WTC11 (cell line): Measurements from ENCODE around the gene SPEM3. TPM values are rescaled to one million over a fixed set of nuclear protein-coding genes. Genes with fewer than 3 reads are reported as not detected.

Source experiments
- ATAC-seq: fragments of 200-7000 bp; cut with Tn5 transposase; 2 replicates; pipeline ENCODE4 v1.10.0; 2021; ENCODE audit warnings: mild to moderate bottlenecking, moderate library complexity
- CTCF ChIA-PET: fragments of 300-600 bp; sonication (Branson Sonifier 250); formaldehyde crosslinking; loops from one replicate; lab custom pipeline; 2021; ENCODE audit warnings: antibody characterized with exemption; lab: Charles Lee
- POLR2A ChIA-PET: fragments of 350-600 bp; sonication (Branson Sonifier 250); formaldehyde crosslinking; loops from one replicate; lab custom pipeline; 2021; ENCODE audit warnings: antibody characterized with exemption; lab: Charles Lee
- DNase-seq: peaks from one replicate; pipeline ENCODE4 v3.0.0; 2021; ENCODE audit warnings: low spot score
- H3K27ac Mint-ChIP-seq: 2 replicates; pipeline ENCODE4 v1.8.0; 2021; ENCODE audit warnings: mixed read lengths
- H3K27me3 Mint-ChIP-seq: 2 replicates; pipeline ENCODE4 v1.8.0; 2021; ENCODE audit warnings: low read depth, mild to moderate bottlenecking, moderate library complexity, mixed read lengths
- H3K36me3 Mint-ChIP-seq: 2 replicates; pipeline ENCODE4 v1.8.0; 2021; ENCODE audit warnings: mixed read lengths
- H3K4me1 Mint-ChIP-seq: 2 replicates; pipeline ENCODE4 v1.8.0; 2022; ENCODE audit warnings: mixed read lengths
- H3K4me3 Mint-ChIP-seq: 2 replicates; pipeline ENCODE4 v1.8.0; 2021; ENCODE audit warnings: mild to moderate bottlenecking, moderate library complexity, mixed read lengths
- H3K9me3 Mint-ChIP-seq: 2 replicates; pipeline ENCODE4 v1.8.0; 2021; ENCODE audit warnings: mixed read lengths
- CREM ChIP-seq: sonication (generic); formaldehyde crosslinking; IDR thresholded peaks from 2 replicates; pipeline ENCODE4 v1.8.1; 2022; ENCODE audit warnings: mild to moderate bottlenecking, missing genetic modification reagents, moderate library complexity
- FOXK1 ChIP-seq: sonication (generic); formaldehyde crosslinking; IDR thresholded peaks from 2 replicates; pipeline ENCODE4 v1.8.0; 2022; ENCODE audit warnings: mild to moderate bottlenecking, moderate library complexity, missing genetic modification reagents
- HMGA2 ChIP-seq: fragments of 250-450 bp; sonication (Bioruptor Pico); IDR thresholded peaks from 2 replicates; pipeline ENCODE4 v1.4.0; 2021; ENCODE audit warnings: mild to moderate bottlenecking, moderate library complexity
- RELA ChIP-seq: sonication (generic); formaldehyde crosslinking; IDR thresholded peaks from 2 replicates; pipeline ENCODE4 v1.8.1; 2022; ENCODE audit warnings: missing genetic modification reagents, mild to moderate bottlenecking, borderline replicate concordance
- SMAD4 ChIP-seq: sonication (generic); formaldehyde crosslinking; IDR thresholded peaks from 2 replicates; pipeline ENCODE4 v1.8.0; 2022; ENCODE audit warnings: mild to moderate bottlenecking, missing genetic modification reagents
- TP53 ChIP-seq: sonication (generic); formaldehyde crosslinking; IDR thresholded peaks from 2 replicates; pipeline ENCODE4 v1.8.1; 2023; ENCODE audit warnings: mild to moderate bottlenecking, missing genetic modification reagents
- ZNF121 ChIP-seq: sonication (generic); formaldehyde crosslinking; IDR thresholded peaks from 2 replicates; pipeline ENCODE4 v1.8.0; 2023; ENCODE audit warnings: missing genetic modification reagents
- ZNF396 ChIP-seq: fragments of 250-450 bp; sonication (Bioruptor Pico); IDR thresholded peaks from 2 replicates; pipeline ENCODE4 v1.8.0; 2021; ENCODE audit warnings: mild to moderate bottlenecking, moderate library complexity, borderline replicate concordance
- ZNF671 ChIP-seq: fragments of 250-450 bp; sonication (Bioruptor Pico); IDR thresholded peaks from 2 replicates; pipeline ENCODE4 v1.8.0; 2021; ENCODE audit warnings: mild to moderate bottlenecking
- total RNA-seq: library from RNA; stranded (reverse); gene quantifications from 3 replicates; pipeline ENCODE4 v1.2.3, GENCODE V29; 2021
- TF ChIP-seq, protein P1 (sequence below): sonication (generic); formaldehyde crosslinking; IDR thresholded peaks from 2 replicates; pipeline ENCODE4 v1.8.0; 2023; ENCODE audit warnings: missing genetic modification reagents, mild to moderate bottlenecking, borderline replicate concordance
- TF ChIP-seq, protein P2 (sequence below): sonication (generic); formaldehyde crosslinking; IDR thresholded peaks from 2 replicates; pipeline ENCODE4 v1.8.1; 2023; ENCODE audit warnings: mild to moderate bottlenecking, missing genetic modification reagents
- TF ChIP-seq, protein P3 (sequence below): sonication (generic); formaldehyde crosslinking; IDR thresholded peaks from 2 replicates; pipeline ENCODE4 v1.8.1; 2023; ENCODE audit warnings: mild to moderate bottlenecking, moderate library complexity, missing genetic modification reagents
- TF ChIP-seq, protein P4 (sequence below): sonication (generic); formaldehyde crosslinking; IDR thresholded peaks from 2 replicates; pipeline ENCODE4 v1.8.1; 2022; ENCODE audit warnings: mild to moderate bottlenecking, missing genetic modification reagents, moderate library complexity, borderline replicate concordance
- TF ChIP-seq, protein P5 (sequence below): sonication (generic); formaldehyde crosslinking; IDR thresholded peaks from 2 replicates; pipeline ENCODE4 v1.8.1; 2023; ENCODE audit warnings: mild to moderate bottlenecking, missing genetic modification reagents, moderate library complexity
- TF ChIP-seq, protein P6 (sequence below): sonication (generic); formaldehyde crosslinking; IDR thresholded peaks from 2 replicates; pipeline ENCODE4 v1.8.1; 2022; ENCODE audit warnings: low read depth, missing genetic modification reagents, borderline replicate concordance
- TF ChIP-seq, protein P7 (sequence below): sonication (generic); formaldehyde crosslinking; conservative IDR thresholded peaks from 2 replicates; pipeline ENCODE4 v1.8.1; 2022; ENCODE audit warnings: mild to moderate bottlenecking, missing genetic modification reagents
- TF ChIP-seq, protein P8 (sequence below): sonication (generic); formaldehyde crosslinking; IDR thresholded peaks from 2 replicates; pipeline ENCODE4 v1.8.1; 2022; ENCODE audit warnings: mild to moderate bottlenecking, moderate library complexity, missing genetic modification reagents
- TF ChIP-seq, protein P9 (sequence below): sonication (generic); formaldehyde crosslinking; IDR thresholded peaks from 2 replicates; pipeline ENCODE4 v1.8.0; 2023; ENCODE audit warnings: missing genetic modification reagents
- TF ChIP-seq, protein P10 (sequence below): fragments of 250-450 bp; sonication (Bioruptor Pico); IDR thresholded peaks from 2 replicates; pipeline ENCODE4 v2.1.2; 2022; ENCODE audit warnings: mild to moderate bottlenecking, moderate library complexity

The SPEM3 gene
- total RNA-seq, 1 experiment from 2014 or later, result not detected

DNA sequence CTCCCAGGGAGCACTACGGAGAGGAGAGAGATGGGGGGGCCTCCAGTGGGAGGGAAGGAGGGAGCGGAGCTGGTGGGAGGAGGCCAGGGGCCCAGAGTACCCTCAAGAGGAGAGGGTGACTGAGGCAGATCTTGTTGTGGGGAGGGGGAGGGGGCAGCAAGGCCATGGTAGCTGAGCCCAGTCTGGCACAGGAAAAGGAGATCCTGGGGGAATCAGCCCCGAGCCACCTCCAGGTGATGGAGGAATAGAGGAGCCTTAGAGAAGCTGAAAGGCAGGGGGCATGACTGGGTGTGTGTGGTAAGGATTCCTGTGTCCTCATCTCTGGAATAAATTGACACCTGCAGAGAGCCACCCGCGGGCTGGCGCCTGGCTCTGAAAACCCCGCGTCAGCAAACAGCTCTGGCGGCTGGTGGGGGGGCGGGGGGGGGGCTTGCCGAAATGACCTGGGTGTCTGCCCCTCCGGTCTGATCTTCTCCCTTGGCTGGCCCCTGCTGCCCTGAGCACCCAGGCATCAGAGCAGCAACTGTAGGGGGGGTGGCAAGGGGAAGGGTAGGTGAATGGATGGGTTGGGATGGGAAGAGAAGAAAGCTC is 22.3 kb upstream of the SPEM3 start (continued):
- TF ChIP-seq, protein P1, sequence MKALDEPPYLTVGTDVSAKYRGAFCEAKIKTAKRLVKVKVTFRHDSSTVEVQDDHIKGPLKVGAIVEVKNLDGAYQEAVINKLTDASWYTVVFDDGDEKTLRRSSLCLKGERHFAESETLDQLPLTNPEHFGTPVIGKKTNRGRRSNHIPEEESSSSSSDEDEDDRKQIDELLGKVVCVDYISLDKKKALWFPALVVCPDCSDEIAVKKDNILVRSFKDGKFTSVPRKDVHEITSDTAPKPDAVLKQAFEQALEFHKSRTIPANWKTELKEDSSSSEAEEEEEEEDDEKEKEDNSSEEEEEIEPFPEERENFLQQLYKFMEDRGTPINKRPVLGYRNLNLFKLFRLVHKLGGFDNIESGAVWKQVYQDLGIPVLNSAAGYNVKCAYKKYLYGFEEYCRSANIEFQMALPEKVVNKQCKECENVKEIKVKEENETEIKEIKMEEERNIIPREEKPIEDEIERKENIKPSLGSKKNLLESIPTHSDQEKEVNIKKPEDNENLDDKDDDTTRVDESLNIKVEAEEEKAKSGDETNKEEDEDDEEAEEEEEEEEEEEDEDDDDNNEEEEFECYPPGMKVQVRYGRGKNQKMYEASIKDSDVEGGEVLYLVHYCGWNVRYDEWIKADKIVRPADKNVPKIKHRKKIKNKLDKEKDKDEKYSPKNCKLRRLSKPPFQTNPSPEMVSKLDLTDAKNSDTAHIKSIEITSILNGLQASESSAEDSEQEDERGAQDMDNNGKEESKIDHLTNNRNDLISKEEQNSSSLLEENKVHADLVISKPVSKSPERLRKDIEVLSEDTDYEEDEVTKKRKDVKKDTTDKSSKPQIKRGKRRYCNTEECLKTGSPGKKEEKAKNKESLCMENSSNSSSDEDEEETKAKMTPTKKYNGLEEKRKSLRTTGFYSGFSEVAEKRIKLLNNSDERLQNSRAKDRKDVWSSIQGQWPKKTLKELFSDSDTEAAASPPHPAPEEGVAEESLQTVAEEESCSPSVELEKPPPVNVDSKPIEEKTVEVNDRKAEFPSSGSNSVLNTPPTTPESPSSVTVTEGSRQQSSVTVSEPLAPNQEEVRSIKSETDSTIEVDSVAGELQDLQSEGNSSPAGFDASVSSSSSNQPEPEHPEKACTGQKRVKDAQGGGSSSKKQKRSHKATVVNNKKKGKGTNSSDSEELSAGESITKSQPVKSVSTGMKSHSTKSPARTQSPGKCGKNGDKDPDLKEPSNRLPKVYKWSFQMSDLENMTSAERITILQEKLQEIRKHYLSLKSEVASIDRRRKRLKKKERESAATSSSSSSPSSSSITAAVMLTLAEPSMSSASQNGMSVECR (CRISPR knock-in tag), result no peak
- TF ChIP-seq, protein P2, sequence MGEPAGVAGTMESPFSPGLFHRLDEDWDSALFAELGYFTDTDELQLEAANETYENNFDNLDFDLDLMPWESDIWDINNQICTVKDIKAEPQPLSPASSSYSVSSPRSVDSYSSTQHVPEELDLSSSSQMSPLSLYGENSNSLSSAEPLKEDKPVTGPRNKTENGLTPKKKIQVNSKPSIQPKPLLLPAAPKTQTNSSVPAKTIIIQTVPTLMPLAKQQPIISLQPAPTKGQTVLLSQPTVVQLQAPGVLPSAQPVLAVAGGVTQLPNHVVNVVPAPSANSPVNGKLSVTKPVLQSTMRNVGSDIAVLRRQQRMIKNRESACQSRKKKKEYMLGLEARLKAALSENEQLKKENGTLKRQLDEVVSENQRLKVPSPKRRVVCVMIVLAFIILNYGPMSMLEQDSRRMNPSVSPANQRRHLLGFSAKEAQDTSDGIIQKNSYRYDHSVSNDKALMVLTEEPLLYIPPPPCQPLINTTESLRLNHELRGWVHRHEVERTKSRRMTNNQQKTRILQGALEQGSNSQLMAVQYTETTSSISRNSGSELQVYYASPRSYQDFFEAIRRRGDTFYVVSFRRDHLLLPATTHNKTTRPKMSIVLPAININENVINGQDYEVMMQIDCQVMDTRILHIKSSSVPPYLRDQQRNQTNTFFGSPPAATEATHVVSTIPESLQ, result no peak
- TF ChIP-seq, protein P3, sequence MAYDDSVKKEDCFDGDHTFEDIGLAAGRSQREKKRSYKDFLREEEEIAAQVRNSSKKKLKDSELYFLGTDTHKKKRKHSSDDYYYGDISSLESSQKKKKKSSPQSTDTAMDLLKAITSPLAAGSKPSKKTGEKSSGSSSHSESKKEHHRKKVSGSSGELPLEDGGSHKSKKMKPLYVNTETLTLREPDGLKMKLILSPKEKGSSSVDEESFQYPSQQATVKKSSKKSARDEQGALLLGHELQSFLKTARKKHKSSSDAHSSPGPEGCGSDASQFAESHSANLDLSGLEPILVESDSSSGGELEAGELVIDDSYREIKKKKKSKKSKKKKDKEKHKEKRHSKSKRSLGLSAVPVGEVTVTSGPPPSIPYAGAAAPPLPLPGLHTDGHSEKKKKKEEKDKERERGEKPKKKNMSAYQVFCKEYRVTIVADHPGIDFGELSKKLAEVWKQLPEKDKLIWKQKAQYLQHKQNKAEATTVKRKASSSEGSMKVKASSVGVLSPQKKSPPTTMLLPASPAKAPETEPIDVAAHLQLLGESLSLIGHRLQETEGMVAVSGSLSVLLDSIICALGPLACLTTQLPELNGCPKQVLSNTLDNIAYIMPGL (CRISPR knock-in tag), result no peak
- no peak for TF ChIP-seq RELA
- TF ChIP-seq, all 79 proteins: peak for 0

DNA sequence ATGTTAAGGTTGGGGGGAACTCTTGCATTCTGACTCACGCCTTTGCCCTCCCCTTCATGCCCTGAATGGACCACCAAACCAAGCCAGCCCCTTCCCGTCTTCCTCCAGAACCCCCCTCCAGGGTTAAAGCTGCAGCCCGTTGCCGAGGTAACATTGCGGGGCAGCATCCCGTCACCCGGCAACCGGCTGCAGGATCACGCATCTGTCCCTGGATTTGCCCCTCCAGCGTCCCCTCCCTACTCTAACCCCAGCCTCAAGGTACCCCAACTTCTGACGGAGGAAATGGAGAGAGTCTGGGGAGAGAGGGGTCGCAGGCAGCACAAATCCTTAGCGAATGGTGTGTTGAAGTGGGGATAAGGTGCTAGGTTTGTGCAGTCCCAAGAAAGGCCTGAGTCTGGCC is 21.6 kb upstream of the SPEM3 start:
- Mint-ChIP-seq H3K36me3 (peaks cover 17% of the 10 kb centered on the region), H3K9me3 (no peaks in the 10 kb centered on the region), H3K4me1 (peaks cover 29% of the 10 kb centered on the region), H3K4me3 (peak overlapping the region; percentile 36), H3K27ac (no peak overlapping the region), H3K27me3 (no peaks in the 10 kb centered on the region; the same call in 1 of the 2 replicates)
- CTCF ChIA-PET, result interaction anchor here (0.6 to 3.5 kb wide), 9 partner anchors 13 to 341 kb away, joined by 3 to 25 read pairs (median 7); partner anchors contain the start of gene PLSCR3
- ATAC-seq (no peak), DNase-seq (no peak)
- POLR2A ChIA-PET, result interaction anchor here (0.8 to 1.8 kb wide), 3 partner anchors 13 to 77 kb away, joined by 3 to 5 read pairs (median 4); partner anchors contain the start of genes CHRNB1 and PLSCR3
- no peak for TF ChIP-seq TP53
- TF ChIP-seq HMGA2 (CRISPR knock-in tag), result no peak
- TF ChIP-seq CREM, result no peak
- TF ChIP-seq ZNF671 (CRISPR knock-in tag), result no peak
- TF ChIP-seq, protein P4, sequence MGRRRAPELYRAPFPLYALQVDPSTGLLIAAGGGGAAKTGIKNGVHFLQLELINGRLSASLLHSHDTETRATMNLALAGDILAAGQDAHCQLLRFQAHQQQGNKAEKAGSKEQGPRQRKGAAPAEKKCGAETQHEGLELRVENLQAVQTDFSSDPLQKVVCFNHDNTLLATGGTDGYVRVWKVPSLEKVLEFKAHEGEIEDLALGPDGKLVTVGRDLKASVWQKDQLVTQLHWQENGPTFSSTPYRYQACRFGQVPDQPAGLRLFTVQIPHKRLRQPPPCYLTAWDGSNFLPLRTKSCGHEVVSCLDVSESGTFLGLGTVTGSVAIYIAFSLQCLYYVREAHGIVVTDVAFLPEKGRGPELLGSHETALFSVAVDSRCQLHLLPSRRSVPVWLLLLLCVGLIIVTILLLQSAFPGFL (CRISPR knock-in tag), result no peak
- TF ChIP-seq, protein P5, sequence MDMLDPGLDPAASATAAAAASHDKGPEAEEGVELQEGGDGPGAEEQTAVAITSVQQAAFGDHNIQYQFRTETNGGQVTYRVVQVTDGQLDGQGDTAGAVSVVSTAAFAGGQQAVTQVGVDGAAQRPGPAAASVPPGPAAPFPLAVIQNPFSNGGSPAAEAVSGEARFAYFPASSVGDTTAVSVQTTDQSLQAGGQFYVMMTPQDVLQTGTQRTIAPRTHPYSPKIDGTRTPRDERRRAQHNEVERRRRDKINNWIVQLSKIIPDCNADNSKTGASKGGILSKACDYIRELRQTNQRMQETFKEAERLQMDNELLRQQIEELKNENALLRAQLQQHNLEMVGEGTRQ (CRISPR knock-in tag), result no peak
- TF ChIP-seq, protein P6, sequence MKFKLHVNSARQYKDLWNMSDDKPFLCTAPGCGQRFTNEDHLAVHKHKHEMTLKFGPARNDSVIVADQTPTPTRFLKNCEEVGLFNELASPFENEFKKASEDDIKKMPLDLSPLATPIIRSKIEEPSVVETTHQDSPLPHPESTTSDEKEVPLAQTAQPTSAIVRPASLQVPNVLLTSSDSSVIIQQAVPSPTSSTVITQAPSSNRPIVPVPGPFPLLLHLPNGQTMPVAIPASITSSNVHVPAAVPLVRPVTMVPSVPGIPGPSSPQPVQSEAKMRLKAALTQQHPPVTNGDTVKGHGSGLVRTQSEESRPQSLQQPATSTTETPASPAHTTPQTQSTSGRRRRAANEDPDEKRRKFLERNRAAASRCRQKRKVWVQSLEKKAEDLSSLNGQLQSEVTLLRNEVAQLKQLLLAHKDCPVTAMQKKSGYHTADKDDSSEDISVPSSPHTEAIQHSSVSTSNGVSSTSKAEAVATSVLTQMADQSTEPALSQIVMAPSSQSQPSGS (CRISPR knock-in tag), result no peak
- TF ChIP-seq, protein P7, sequence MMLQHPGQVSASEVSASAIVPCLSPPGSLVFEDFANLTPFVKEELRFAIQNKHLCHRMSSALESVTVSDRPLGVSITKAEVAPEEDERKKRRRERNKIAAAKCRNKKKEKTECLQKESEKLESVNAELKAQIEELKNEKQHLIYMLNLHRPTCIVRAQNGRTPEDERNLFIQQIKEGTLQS, result no peak
- TF ChIP-seq, protein P8, sequence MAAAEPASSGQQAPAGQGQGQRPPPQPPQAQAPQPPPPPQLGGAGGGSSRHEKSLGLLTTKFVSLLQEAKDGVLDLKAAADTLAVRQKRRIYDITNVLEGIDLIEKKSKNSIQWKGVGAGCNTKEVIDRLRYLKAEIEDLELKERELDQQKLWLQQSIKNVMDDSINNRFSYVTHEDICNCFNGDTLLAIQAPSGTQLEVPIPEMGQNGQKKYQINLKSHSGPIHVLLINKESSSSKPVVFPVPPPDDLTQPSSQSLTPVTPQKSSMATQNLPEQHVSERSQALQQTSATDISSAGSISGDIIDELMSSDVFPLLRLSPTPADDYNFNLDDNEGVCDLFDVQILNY (CRISPR knock-in tag), result no peak
- TF ChIP-seq FOXK1 (CRISPR knock-in tag), result no peak
- TF ChIP-seq, protein P9, sequence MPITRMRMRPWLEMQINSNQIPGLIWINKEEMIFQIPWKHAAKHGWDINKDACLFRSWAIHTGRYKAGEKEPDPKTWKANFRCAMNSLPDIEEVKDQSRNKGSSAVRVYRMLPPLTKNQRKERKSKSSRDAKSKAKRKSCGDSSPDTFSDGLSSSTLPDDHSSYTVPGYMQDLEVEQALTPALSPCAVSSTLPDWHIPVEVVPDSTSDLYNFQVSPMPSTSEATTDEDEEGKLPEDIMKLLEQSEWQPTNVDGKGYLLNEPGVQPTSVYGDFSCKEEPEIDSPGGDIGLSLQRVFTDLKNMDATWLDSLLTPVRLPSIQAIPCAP (CRISPR knock-in tag), result no peak
- TF ChIP-seq, protein P10, sequence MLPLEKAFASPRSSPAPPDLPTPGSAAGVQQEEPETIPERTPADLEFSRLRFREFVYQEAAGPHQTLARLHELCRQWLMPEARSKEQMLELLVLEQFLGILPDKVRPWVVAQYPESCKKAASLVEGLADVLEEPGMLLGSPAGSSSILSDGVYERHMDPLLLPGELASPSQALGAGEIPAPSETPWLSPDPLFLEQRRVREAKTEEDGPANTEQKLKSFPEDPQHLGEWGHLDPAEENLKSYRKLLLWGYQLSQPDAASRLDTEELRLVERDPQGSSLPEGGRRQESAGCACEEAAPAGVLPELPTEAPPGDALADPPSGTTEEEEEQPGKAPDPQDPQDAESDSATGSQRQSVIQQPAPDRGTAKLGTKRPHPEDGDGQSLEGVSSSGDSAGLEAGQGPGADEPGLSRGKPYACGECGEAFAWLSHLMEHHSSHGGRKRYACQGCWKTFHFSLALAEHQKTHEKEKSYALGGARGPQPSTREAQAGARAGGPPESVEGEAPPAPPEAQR (CRISPR knock-in tag), result no peak
- TF ChIP-seq ZNF121 (CRISPR knock-in tag), result no peak
- TF ChIP-seq ZNF396, result no peak
- no peak for TF ChIP-seq SMAD4
